SH-SY5Y (cell line): ENCODE data around the gene CARD18.

Experiments
- GATA2 ChIP-seq: IDR thresholded peaks from 2 replicates; pipeline ENCODE4 v1.6.1; 2011; ENCODE audit warnings: mild to moderate bottlenecking, low read depth, low read length
- GATA3 ChIP-seq: IDR thresholded peaks from 2 replicates; pipeline ENCODE4 v1.6.1; 2011; ENCODE audit warnings: low read depth, mild to moderate bottlenecking, low read length, moderate library complexity

DNA sequence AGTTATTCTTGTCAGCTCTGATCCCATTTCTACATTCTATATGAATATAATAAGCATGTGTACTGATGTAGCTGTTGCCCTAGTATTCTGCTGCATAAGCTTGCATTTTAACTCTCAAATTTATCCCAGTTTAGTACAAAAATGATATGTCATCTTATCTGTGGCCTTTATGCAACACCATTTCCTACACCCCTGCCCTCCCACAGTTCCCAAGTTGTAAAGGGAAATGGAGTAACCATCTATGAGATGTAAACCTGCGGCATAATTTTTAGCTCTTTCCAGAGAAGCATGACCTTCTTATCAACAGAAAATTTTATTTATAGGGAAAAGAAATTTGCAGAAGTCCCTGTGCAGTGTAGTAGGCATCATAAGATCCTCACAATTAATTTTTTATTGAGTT, 18.9 kb upstream of the CARD18 start:
- no peak for TF ChIP-seq GATA3
- no peak for TF ChIP-seq GATA2
